CD4-positive, alpha-beta T cell treated with Interleukin-4 for 1 hour (primary cell): Measurements from ENCODE around the gene WRNIP1.

Experiments
- DNase-seq, 2 donors: peaks; one replicate each; pipeline ENCODE4 v3.0.0-alpha.2; 2020 to 2022

WRNIP1 gene

DNA sequence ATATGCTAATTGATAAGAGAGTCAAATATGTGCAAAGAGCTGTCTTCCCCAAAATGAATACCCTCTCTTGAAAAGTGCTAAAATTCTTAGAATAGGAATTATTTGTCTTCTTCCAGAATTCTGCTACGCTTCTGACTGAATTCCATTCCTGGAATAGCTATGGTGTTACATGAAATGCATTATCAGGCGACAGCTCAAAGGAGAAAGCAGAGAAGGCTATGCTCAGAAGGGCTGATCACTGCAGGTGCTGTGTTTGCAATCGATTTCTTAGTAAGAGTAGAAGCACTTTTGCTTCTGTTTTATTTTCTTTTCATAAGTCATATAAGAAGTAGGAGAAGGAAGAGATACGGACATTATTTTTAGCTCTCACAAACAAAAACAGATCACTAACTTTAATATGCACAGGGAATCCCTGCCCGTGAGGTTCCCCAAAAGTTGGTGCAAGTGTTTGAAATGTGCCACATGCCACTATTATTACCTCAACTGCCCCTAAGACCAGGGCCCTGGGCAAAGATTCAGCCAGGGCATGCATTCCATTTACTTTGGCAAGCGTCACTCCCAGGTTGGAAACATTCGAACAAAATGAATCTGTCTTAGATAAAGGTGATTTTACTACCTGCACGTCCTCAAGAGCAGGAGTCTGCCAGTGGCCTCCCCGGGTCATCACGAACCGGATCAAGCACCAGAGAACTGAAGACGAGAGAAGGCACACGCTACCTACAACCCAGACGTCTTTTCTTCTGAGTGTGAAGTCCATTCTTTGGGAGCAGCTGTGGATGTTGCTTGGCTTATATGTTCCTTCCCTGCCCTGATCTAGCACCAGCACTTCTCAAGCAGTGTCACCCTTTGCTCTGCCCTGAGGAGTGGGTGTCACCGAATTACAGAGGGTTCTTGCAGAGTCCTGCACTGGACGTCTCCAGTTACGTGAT, 21.6 kb upstream of the WRNIP1 start:
- no peak for DNase-seq

DNA sequence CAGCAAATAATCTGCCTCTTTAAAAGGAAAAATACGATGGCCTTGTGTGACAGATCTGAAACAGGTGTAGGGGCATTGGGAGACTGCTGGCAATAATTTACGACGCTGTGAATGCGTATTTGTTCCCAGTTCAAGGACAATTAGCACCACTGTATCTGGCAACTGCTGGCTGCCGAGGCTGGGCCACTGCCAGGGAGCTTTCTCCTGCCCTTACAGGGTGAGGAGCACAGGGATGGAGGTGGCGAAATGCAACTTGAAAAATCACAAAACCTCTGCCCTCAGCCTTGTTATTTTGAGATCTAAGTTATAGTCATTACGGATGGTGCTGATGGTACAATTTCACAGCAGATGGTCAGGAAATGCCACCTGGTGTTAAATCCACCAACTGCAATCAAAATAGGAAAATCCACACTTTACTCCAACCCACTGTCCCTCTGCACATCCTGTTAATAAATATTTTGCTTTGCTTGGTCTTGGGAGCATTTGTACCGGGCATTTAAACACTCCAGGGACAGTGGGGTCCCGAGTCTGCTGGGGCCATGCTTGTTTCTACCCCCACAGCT, 20.9 kb upstream of the WRNIP1 start:
- no peak for DNase-seq

DNA sequence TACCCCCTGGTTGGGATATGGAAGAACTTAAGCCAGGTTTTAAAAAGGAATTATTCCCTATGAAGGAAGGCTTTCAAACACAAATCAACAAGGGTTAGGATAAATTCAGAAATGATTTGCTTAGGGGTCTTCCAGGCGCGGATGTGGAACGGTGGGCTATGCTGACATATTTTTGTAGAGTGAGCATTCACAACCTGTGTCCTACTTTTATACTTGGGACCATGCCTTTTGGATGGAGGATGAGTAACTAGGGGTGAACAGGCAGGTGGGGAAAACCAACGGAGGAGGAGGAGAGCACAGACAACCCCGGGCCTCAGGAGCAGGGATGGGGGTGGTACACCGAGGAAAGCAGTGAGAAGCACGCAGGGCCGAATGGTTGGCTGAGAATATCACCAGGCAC, 20.4 kb upstream of the WRNIP1 start:
- no peak for DNase-seq

DNA sequence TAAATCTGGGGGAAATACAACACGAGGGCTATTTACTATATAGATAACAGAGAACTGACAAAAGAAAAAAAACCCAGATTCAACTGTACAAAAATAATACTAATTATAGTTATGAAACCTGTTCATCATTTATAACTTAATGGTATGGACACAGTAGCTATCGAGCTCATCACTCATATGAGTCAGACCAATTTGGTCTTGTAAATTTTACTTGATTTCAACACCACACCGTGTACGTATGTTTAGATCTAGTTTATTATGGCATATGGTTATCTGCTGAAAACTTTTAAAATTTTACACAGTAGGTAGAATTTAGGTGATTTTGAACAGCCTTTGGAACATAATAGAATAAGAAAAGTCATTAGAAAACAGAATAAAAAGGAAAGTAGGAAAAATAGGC, 19.9 kb upstream of the WRNIP1 start:
- DNase-seq, result no peak

DNA sequence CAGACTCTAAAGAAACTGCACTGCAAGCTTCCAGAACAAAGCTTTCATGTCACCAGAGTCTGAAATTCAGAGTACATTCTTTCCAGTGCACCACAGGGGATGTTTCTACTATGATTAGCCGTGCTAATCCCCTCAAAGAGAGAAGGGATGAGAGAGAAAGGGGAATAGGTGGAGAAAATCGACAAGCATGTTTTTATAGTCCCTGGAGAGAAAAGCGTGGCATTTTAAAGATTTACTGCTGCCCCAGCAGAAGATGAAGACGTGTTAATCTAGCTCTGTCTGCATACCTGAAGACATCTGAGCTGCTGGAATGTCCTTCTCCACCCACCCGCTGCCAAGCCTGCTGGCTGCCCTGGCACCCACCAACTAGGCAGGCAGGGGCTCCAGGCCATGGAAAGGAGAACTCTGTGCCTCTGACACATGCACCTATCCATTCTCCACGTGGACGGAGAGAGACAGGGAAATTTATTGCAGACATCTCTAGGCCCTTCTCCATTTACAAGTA, 18.6 kb upstream of the WRNIP1 start:
- DNase-seq, result no peak

DNA sequence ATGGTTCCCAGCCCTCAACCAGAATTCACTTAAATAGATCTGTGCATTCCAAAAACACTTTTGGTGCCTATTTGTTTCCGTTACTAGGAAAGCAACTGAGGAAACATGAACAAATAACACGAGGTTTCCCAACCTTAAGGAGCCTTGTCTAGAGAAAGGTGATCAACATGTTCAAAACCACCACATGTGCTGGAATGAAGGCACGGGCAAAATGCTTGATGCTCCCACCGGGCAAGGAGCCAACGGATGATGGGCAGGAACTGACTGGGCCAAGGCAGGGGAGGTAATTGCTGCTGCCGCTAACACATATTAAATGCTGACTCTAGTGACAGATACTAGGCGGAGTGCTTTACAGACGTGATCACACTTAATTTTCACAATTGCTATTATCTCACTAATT, 17.0 kb upstream of the WRNIP1 start:
- no peak for DNase-seq

DNA sequence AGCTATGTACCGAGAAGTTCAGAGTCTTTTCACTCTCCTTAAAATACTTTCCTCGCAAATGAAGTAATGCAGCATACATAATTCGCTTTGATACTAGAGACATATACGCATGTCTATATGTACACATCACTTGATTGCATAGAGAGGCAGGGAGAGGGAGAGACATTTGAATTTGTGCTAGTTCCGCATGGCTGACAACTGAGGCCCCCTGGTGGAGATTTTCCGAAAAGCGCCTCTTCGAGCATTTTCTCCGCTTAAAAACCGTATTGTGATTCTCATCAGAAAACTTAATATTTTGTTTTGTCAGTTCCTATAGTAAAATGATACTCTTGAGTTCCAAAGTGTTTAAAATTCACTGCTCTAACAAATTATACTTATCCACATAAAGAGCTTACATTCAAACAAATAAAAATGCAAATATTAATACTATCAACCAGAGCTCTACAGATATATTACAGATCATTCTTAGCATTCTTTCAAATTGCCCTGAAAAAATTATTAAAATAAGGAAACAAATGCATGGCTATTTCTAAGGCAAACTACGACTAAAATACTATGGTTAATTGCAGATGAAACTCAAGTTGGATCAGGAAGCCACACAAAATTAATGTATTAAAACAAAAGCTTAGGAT, 15.1 kb upstream of the WRNIP1 start:
- DNase-seq, result peak; percentile 67 to 71

DNA sequence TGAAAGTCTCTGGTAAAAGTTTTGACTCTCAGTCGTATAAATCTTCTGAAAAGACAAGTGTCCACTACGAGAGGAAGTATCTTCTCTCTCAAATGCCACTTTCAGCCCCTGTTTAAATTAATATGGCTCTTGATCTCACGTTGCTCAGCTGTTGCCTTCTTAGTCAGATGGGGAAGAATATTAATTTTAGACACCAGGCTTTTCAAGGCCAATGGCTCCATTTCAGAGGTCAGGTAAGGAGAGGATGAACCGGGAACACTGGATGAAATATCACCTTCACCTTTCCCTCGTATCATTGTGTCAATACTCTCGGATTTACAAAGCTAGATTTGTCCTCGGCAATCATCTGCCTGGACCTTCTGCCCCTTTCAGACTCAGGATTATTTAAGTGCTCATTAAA, 14.4 kb upstream of the WRNIP1 start, which contains the start of gene MYLK4:
MYLK4 (minus strand) TSS at position 91 of the 400 bp plus-strand sequence. CDS start 1,628 bp downstream, outside the sequence.
- no peak for DNase-seq

DNA sequence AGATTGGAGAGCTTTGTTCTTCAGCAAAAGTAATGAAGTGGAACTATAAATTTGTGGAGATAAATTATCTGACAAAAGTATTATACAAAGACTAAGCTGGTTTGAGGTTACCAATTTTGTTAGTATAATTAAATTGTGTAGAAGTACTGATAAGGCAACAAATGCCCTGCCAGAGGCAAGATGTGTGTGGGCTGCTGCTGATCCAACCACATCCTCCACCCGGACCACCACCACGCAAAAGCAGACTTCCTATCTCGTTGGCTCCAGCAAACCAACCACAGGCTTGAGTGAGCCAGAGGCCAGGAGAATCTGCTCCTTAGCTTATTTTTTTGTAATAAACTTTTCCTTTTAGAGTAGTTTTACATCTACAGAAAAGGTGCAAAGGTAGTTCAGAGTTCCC, 13.3 kb upstream of the WRNIP1 start:
- no peak for DNase-seq

DNA sequence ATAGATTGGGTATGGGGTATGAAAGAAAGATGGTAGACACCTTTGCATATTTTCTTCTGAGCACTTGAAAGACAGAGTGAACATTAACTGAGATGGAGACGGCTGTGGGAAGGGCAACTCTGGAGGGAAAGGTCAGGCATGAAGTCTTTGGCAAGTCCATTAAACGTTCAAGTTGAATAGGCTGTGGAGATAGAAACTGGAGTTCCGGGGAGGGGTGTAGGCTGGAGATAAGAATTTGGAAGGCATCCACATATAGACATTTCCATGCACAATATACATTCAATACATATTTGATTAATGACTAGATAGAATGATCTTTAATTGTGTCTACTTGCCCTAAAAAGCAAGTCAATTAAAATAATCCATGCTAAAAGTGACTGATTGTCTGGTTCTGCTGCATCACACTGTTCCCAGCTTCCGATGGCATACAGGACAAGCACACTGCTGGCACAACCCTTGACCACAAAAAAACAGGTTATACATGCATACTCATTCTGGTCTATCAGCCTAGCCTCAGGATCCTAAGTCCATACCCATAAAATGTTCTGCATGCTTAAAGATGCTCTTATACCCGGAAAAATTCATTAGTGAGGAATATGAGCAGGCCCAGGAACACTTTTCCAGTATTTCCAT, 12.6 kb upstream of the WRNIP1 start:
- DNase-seq, result no peak

DNA sequence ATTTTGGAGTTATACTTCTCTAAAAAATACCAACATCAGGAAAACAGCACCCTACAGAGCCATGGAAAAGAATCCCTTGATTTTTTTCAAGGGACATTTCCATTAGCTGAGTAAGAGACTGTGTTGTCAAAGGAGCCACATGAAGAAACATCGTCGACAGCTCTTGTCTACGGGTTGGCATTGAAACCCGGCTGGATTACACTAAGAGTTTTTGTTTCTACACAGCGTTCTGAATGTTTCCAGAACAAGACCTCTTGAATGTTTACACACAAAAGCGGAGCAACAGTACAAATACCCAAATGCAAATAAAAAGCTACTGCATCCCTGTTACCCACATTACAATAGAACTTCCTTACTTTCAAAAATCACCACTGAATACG, 12.1 kb upstream of the WRNIP1 start:
- DNase-seq, result no peak

DNA sequence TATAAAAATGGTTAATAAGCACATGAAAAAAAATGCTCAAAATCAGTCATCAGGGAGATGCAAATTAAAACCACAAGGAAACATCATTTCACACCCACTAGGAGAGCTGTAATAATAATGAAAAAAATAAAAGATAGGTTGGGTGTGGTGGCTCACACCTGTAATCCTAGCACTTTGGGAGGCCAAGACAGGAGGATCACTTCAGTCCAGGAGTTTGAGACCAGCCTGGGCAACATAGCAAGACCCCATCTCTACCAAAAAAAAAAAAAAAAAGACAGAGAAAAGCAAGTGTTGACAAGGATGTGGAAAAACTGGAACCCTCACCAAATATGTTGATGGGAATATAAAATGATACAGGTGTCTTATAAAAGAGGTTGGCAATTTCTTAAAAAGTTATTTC, 11.4 kb upstream of the WRNIP1 start:
- no peak for DNase-seq

DNA sequence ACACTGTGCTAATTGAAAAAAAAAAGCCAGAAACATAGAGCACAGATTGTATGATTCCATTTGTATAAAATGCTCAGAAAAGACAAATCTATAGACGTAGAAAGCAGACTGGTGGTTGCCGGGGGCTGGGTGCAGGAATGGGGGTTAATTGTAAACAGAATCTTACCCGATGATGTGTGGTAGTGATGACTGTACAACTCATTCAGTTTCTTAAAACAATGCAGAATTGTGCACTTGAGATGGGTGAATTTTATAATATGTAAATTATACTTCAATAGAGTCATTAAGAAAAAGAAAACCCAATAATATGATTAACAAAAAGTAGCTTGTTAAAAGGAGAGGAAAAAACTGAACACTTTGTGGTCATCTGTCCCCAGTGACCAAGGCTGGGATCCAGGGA, 10.8 kb upstream of the WRNIP1 start:
- DNase-seq, result no peak

DNA sequence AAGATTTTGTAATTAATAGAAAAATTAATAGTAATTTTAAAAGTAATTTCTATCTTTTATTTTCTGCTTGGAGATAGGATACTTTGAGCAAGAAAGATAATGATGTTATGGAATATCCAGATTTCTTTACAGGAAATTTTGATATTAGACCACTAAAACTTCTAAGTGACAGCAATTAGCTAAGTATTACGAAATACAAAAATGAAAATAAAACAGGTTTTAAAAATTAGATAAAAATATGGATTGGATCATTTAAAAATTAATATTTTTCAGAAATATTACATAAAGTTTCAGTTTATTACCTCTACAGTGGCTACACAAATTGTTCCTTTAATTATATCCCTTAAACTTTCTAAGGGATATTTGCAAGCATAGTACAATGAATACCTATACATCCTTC, 10.3 kb upstream of the WRNIP1 start:
- no peak for DNase-seq

DNA sequence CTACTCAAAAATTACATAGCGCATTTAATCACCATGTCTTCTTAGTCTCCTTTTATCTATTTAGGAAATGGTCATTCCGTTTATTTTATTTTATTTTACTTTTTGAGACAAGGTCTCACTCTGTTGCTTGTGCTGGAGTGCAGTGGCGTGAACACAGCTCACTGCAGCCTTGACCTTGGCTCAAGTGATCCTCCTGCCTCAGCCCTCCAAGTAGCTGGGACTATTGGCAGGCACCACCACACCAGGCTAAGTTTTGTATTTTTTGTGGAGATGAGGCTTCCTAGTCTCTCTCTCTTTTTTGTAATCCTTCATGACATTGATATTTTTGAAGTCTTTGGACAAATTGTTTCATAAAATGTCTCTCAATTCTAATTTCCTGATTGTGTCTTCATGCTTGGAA, 9.7 kb upstream of the WRNIP1 start:
- no peak for DNase-seq

DNA sequence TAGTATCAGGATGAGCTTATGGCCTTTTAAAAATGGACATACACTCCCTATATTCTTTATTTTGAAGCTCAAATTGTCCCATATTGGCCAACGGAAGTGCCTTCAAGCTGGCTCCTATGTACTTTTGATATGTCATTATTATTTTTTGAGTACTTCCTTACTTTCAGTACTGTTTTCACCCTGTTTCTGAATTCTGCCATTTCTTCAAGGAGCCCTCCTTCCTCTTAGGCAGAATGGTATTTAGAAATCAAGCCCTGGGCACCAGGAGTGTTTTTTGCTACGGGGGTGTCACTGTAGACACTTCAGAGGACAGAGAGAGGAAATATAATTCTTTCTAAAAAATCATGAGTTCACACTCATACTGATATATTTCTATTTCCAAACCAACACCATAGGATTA, 9.0 kb upstream of the WRNIP1 start:
- no peak for DNase-seq

DNA sequence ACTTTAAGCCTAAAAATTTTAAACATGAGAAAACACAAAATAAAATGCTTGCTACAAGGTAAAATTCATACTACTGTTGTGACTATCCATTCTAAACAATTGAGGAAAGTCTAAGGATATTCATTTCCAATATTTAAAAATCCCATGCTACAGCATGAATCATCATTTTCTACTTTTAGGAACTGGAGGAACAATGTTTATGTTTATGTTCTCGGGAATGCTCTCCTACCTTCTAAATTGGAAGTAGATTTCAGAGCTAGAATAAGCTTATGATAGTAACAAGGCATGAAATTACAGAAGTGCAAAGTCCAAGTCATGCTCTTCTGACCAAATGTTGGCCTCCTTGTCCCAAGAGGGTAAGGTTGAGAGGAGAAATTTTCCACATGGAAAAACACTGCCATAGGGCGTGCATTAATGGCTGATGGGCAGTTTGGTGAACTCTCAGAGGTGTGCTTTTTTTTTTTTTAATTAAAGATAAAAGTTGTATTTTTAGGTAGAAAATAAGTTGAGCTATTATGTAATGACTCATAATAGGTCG, 8.4 kb upstream of the WRNIP1 start:
- no peak for DNase-seq

DNA sequence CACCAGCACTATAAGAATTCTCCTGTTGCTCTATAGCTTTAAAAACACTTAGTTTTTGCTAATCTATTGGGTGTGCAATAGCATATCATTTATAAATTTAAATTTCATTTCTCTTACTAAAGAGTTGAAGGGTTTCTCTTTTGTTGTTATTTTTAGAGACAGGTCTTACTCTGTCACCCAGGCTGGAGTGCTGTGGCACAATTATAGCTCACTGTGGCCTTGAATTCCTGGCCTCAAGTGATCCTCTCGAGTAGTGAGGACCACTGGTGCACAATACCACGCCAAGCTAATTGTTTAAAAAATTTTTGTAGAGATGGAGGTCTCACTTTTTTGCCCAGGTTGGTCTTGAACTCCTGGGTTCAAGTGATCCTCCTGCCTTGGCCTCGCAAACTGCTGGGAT, 6.2 kb upstream of the WRNIP1 start:
- no peak for DNase-seq

DNA sequence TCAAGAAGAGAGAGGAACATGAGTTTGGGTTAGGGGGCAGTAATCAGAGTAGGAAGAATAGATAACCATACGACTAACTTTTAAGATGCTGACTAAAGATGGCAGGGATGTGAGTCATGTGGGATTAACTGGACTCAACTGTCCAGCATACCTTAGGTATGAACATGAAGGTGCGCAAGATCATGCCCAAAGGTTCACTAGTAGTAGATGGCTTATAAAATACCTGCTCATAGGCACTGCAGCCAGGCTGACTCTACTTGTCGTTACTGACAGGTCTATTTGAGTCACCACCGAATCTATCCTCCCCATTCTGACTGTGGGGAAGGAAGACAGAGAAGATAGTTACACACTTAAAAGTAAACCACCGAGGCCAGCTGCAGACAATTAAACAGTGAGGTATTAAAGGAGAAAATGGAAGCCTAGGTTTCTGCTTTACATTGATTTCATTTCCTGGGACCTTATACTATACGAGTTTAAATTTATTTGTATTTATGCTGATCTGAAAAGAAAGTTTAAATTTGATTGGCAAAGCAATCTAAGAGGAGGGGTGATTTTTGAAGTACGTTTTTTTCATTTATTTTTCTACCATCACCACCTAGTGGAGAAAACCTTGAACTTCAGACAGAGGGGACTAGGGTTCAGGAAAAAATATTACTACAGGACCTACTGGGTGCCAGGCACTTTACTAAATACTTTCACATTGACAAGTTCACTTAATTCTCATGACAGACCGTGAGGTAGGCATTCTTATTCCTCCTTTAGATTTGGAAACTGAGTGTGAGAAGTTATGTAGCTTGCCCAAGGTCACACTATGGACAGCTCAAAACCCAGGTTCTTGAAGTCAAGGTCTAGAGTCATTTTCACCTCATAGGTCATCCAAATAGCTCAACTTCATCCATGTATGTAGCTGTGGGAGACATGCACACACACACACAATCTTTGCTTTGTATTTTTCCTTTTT, 4.0 kb upstream of the WRNIP1 start:
- peak in 1 of 2 donors; percentile 69 for DNase-seq

DNA sequence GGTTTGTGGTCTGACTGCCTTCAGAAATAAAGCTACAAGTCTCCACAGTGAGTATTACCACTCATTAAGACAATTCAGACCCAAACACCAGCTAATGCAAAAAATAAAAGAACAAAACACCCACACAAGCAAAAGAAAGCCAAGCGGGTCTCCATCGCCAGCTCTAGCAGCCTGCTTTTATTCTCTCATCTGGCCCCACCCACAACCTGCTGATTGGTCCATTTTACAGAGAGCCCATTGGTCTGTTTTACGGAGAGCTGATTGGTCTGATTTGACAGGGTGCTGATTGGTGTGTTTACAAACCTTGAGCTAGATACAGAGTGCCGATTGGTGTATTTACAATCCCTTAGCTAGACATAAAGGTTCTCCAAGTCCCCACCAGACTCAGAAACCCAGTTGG, 2.3 kb upstream of the WRNIP1 start:
- DNase-seq, result peak in 1 of 2 donors; percentile 46

DNA sequence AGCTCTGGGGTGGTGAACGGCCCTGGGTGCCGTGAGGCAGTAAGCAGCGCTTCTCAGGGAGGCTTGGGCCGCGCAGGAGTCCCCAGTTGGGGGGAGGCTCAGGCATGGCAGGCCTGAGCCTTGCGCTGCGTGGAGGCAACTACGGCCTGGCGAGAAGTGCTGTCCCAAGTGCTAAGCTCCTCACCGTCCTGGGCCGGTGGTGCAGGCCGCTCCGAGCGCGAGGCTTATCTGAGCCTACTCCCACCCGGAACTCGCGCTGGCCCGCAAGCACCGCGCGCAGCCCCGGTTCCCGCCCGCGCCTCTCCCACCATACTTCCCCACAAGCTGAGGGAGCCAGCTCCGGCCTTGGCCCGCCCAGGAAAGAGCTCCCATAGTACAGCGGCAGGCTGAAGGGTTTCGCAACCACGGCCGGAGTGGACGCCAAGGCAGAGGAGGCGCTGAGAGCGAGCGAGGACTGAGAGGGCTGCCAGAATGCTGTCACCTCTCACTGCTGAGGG, 1.8 kb upstream of the WRNIP1 start:
- DNase-seq, result no peak
